Measurements from ENCODE around the gene KDM8.

KDM8 gene

GRCh38 chr16:27268376-27269299 is 65.3 kb downstream of the KDM8 start, which contains the start of gene NSMCE1:
Gene NSMCE1, minus strand, starts transcription at chr16:27268772. Its CDS starts 11,202 bp downstream, at chr16:27257570.
- peak; percentile 98 for DNase-seq (ENCODE audit: low spot score)

GRCh38 chr16:27269300-27270150 is 66.2 kb downstream of the KDM8 start:
- no peak for DNase-seq (ENCODE audit: low spot score)

DNA sequence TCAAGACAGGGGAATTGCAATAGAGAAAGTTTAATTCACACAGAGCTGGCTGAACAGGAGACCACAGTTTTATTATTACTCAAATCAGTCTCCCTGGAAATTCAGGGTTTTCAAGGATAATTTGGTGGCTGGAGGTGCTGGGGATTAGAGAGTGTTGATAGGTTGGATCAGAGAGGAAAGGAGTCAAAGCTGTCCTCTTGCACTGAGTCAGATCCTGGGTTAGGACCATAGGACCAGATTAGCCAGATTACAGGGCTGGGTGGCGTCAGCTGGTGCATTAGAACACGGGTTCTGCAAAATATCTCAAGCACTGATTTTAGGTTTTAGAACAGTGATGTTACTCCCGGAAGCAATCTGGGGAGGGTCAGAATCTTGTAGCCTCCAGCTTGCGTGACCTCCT is 67.0 kb downstream of the KDM8 start:
- no peak for DNase-seq (ENCODE audit: low spot score)

All from Ammon's horn (tissue), 1 donor.